SKM-1 treated with dmso at 0.1 percent for 144 hours (cell line): ENCODE measurements around the gene SMOC1.

Source experiments
- DNase-seq: peaks from one replicate; lab custom pipeline; 2025; ENCODE audit not compliant: unreplicated experiment; lab: John Stamatoyannopoulos, UW

SMOC1 gene

DNA sequence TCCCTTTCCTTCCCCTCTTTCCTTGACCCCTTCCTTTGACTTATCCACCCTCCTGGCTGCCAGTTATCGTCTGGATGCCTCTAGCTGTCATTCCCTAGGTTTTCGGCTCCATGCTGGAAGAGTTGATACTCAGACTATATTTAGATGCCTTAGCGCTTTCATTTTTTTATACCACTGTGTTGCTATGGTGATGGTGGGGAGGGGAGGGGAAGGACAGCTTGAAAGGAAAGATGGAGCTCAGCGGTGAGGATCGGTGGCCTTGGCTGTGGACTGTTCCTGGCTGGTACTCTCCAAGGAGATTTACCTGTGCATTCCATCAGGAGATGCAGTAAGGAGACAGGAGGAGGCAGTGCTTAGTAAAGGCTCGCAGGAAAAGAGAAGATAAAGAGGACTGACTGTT is 200.9 kb downstream of the SMOC1 start:
- DNase-seq, result no peak
